GM21737 (cell line): Measurements from ENCODE around the gene RASIP1.
"Not testable (repeated sequence)": the region's sequence is repeated elsewhere in the genome, so short reads cannot be mapped to it uniquely, and the experiment has no call there.

ENCODE experiments used
- ATAC-seq: cut with Tn5 transposase; IDR thresholded peaks from one replicate; pipeline ENCODE4 v1.9.1; 2021; ENCODE audit warnings: mild to moderate bottlenecking, moderate library complexity; ENCODE audit not compliant: unreplicated experiment

Gene RASIP1

GRCh38 chr19:48740164-48740972 lies at the start of gene RASIP1:
TSS of gene RASIP1 (minus strand) at chr19:48740610. CDS start at chr19:48740282, 328 bp downstream.
- ATAC-seq, result no peak

- not testable (repeated sequence) for ATAC-seq
Measured at GRCh38 chr19:48787331-48787730, 46.9 kb upstream of the RASIP1 start.

GRCh38 chr19:48786422-48786821 lies 46.0 kb upstream of the RASIP1 start:
- not testable (repeated sequence) for ATAC-seq

- ATAC-seq, result no peak
Measured at GRCh38 chr19:48784527-48784926, 44.1 kb upstream of the RASIP1 start.

GRCh38 chr19:48780631-48781391 lies 40.4 kb upstream of the RASIP1 start:
- no peak for ATAC-seq

- ATAC-seq, result no peak
Measured at GRCh38 chr19:48779636-48780035, 39.2 kb upstream of the RASIP1 start.

- no peak for ATAC-seq
Measured at GRCh38 chr19:48777720-48778119, 37.3 kb upstream of the RASIP1 start.

GRCh38 chr19:48777139-48777538 lies 36.7 kb upstream of the RASIP1 start:
- no peak for ATAC-seq

GRCh38 chr19:48772503-48772953 lies 32.1 kb upstream of the RASIP1 start:
- no peak for ATAC-seq

- no peak for ATAC-seq
Measured at GRCh38 chr19:48770734-48771472, 30.5 kb upstream of the RASIP1 start.

GRCh38 chr19:48770266-48770665 lies 29.9 kb upstream of the RASIP1 start:
- no peak for ATAC-seq

- ATAC-seq, result no peak
Measured at GRCh38 chr19:48768994-48769713, 28.7 kb upstream of the RASIP1 start.

GRCh38 chr19:48768171-48768753 lies 27.9 kb upstream of the RASIP1 start:
- ATAC-seq, result not testable (repeated sequence)

- ATAC-seq, result not testable (repeated sequence)
Measured at GRCh38 chr19:48765816-48766215, 25.4 kb upstream of the RASIP1 start.

GRCh38 chr19:48760504-48761205 lies 20.2 kb upstream of the RASIP1 start:
- no peak for ATAC-seq

GRCh38 chr19:48757741-48758144 lies 17.3 kb upstream of the RASIP1 start:
- no peak for ATAC-seq

- no peak for ATAC-seq
Measured at GRCh38 chr19:48757089-48757675, 16.8 kb upstream of the RASIP1 start.

- ATAC-seq, result no peak
Measured at GRCh38 chr19:48756686-48757085, 16.3 kb upstream of the RASIP1 start.

GRCh38 chr19:48756212-48756611 lies 15.8 kb upstream of the RASIP1 start:
- ATAC-seq, result no peak
